Left forelimb (tissue), 1 donor: ENCODE results near the gene RHOH.
"Not testable (repeated sequence)": the region's sequence is repeated elsewhere in the genome, so short reads cannot be mapped to it uniquely, and the experiment has no call there.

Experiments
- DNase-seq: peaks from one replicate; pipeline ENCODE4 v3.0.0-alpha.2; 2018; ENCODE audit warnings: low spot score

RHOH gene, protein sequence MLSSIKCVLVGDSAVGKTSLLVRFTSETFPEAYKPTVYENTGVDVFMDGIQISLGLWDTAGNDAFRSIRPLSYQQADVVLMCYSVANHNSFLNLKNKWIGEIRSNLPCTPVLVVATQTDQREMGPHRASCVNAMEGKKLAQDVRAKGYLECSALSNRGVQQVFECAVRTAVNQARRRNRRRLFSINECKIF

GRCh38 chr4:40196724-40197281 is at the start of gene RHOH:
TSS of gene RHOH (plus strand) at chr4:40197031. CDS start at chr4:40243387, 46,356 bp downstream.
- DNase-seq = no peak

DNA sequence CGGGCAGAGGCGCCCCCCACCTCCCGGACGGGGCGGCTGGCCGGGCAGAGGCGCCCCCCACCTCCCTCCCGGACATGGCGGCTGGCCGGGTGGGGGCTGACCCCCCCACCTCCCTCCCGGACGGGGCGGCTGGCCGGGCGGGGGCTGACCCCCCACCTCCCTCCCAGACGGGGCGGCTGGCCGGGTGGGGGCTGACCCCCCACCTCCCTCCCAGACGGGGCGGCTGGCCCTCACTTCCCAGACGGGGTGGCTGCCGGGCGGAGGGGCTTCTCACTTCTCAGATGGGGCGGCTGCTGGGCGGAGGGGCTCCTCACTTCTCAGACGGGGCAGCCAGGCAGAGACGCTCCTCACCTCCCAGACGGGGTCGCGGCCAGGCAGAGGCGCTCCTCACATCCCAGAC is 49.3 kb upstream of the RHOH start:
- not testable (repeated sequence) for DNase-seq

- DNase-seq = no peak
Measured at GRCh38 chr4:40149960-40150385, 46.9 kb upstream of the RHOH start.

- no peak for DNase-seq
Measured at GRCh38 chr4:40150932-40151331, 45.9 kb upstream of the RHOH start.

- DNase-seq = no peak
Measured at GRCh38 chr4:40152637-40153036, 44.2 kb upstream of the RHOH start.

GRCh38 chr4:40157436-40157835 is 39.4 kb upstream of the RHOH start:
- no peak for DNase-seq

GRCh38 chr4:40160258-40160657 is 36.6 kb upstream of the RHOH start:
- DNase-seq = no peak

DNA sequence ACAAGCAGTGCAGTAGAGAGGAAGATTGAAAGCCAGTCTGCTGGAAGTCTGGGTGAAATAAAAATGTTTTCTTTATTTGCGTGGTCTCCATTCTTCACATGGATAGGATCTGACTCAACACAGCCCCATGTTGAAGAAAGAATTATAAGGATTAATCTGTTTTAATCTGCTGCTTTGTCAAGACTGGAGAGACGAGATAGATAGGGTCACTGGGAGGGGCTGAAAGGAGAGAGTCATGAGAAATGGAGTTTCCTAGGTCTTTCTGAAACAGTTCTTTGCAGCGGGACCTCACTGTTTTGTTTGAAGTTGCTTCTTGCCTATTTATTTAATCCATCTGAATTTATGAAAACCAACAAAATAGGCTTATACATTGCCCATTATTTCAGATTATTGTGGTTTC is 32.4 kb upstream of the RHOH start:
- no peak for DNase-seq

- DNase-seq = no peak
Measured at GRCh38 chr4:40165916-40166315, 30.9 kb upstream of the RHOH start.

DNA sequence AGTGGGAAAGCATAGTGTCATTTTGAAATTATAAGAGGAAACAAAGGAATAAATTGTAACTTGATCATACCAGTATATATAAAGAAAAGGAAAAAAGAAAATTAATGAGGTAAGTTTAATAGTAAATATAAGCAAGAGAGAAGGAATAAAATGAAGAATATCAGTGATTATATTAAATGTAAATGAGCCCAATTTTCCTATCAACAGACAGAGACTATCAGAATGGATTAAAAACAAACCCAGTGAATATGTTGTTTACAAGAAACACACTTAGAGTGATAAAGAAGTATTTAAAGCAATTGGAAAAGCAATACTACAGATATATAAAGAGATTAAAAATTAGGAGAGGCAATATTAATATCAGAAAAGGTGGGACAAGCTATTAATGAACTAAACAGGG is 28.8 kb upstream of the RHOH start:
- no peak for DNase-seq

GRCh38 chr4:40170588-40170987 is 26.2 kb upstream of the RHOH start:
- DNase-seq = no peak

DNA sequence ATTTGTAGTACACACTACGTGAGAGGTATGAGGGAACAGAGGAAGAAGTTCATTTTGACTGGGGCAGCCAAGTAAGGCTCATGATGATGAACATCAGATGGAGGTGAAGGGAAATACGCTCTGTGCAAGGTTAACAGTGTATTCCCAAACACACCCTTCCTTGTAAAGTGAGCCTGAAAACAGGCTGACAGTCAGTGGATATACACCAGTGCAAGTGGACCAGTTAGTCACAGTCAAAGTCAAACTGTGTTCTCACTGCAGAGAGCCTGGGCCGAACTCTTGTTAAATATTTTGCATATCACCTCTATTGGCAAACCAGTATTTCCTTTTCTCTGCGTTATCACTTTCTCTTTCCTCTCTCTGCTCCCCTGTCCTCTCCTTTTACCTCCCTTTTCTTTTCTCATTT is 23.4 kb upstream of the RHOH start:
- DNase-seq = no peak

GRCh38 chr4:40176602-40177001 is 20.2 kb upstream of the RHOH start:
- DNase-seq = no peak

DNA sequence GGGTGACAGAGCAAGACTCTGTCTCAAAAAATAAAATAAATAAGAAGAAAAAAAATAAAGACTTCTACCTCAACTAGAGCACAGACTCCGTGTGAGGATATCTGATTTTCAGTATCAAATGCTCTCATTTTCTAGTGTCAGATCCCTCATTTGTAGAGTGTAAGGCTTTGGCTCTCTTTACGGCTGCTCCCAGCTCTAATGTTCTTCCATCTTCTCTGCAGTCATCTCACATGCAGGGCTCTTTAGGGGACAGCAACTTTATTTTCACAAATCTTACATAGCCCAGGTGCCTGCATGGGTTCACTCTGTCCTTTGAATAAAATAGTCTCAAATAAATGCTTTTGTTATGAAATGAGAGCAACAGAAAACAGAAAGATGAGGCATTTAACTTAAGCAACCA is 19.2 kb upstream of the RHOH start:
- DNase-seq = no peak

DNA sequence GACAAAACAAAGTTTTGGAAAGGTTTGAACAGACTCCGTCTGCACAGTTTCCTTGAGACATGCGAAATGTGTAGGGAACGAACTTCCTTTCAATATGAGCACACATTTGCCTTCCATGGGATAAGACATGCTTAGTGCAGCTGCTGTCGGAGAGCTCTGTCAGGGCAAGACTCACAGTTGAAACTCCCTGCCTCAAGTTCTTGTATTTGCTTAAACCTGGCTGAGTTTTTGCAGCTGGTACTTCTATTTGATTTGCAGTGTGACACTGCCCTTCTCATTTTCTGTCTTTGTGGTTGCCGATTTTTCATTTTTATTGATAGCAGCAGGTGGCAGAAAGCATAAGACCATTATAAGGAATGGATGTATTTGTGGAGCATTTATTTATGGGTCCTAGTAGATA is 18.2 kb upstream of the RHOH start:
- no peak for DNase-seq

GRCh38 chr4:40179360-40179759 is 17.5 kb upstream of the RHOH start:
- DNase-seq = no peak

GRCh38 chr4:40180356-40180755 is 16.5 kb upstream of the RHOH start:
- no peak for DNase-seq

- no peak for DNase-seq
Measured at GRCh38 chr4:40182001-40182400, 14.8 kb upstream of the RHOH start.

DNA sequence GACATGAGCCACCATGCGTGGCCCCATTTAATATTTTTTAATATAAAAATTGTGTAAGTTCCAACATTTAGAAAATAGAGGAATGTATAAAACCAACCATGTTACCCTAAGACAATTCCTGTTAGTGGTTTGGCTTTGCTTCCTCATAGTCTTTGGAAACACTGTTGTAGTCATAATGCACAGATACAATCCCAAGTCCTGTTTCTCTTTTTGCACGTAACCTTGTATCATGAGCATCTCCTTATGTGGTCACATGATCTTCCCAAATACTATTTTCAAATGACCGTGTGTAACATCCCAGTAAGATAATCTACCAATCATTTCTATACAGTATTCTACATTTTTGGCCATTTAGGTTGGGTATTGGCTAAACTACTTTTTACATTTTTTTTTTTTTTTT is 13.9 kb upstream of the RHOH start:
- DNase-seq = no peak

DNA sequence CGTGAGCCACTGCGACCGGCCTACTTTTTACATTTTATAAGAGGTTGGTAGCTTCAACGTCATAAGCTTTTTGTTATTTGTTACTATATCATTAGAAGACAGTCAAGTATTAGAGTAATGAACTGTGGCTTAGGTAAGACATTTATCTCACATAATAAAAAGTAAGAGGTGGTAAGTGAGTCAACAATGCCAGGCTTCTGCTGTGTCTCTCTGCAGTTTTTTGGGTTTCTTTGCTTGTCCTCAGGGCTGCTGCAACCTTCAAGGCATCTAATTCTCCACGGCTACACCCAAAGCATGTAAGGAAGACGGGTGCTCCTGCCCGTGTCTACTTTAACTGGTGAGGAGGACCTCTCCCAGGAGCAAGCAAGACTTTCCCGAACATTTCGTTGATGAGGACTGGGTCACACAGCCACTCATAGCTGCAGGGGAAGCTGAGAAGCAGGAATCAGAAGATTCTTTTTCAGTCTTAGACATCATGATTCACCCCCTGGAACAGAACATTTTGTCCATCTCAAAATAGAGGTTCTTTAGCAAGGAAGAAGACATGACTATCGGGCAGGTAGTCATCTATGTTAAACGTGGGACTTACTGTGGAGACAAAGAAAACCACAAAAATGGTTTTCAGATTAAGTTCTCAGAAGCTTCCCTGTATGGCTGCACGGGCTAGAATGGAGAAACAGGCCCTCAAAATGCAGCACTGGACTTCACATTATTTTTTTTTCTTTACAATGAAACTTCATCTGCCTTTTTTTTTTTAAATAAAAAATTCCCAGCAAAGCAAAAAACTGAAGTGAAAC is 13.0 kb upstream of the RHOH start:
- no peak for DNase-seq

GRCh38 chr4:40185830-40186664 is 10.8 kb upstream of the RHOH start:
- DNase-seq = no peak

GRCh38 chr4:40186665-40187014 is 10.2 kb upstream of the RHOH start:
- no peak for DNase-seq
